ENCODE results near the gene IFNA14.
"Not testable (repeated sequence)": the region's sequence is repeated elsewhere in the genome, so short reads cannot be mapped to it uniquely, and the experiment has no call there.

Gene IFNA14

GRCh38 chr9:21244836-21245235 is 5.0 kb upstream of the IFNA14 start:
- Histone ChIP-seq H3K27me3 (ENCODE audit: insufficient read depth, low read length, poor library complexity) (peaks cover 8% of the 10 kb centered on the region), H3K27ac (ENCODE audit: low read length) (no peak overlapping the region), H3K9me3 (ENCODE audit: insufficient read depth, low read length, severe bottlenecking) (no peaks in the 10 kb centered on the region), H3K4me2 (ENCODE audit: insufficient read depth, low read length) (no peak overlapping the region), H3K36me3 (ENCODE audit: insufficient read depth, low read length) (no peaks in the 10 kb centered on the region), H3K4me1 (ENCODE audit: insufficient read depth, low read length) (no peaks in the 10 kb centered on the region), H3K79me2 (ENCODE audit: insufficient read depth, low read length) (no peaks in the 10 kb centered on the region), H2AFZ (ENCODE audit: low read depth, low read length) (no peak overlapping the region), H4K20me1 (ENCODE audit: insufficient read depth, low read length) (no peaks in the 10 kb centered on the region), H3K4me3 (ENCODE audit: low read depth in 1 of 2, low read length in 2 of 2) (no peak overlapping the region), H3K9ac (ENCODE audit: low read depth, low read length) (no peak overlapping the region)
- ATAC-seq (ENCODE audit: insufficient read depth, low read depth) (no peak), DNase-seq (no peak)
- TF ChIP-seq CTCF (IDR thresholded peaks at IDR 0.05; ENCODE audit: borderline replicate concordance, extremely low read depth, low read length, poor library complexity, severe bottlenecking) (no peak), EZH2 (IDR thresholded peaks at IDR 0.05; ENCODE audit: borderline replicate concordance, low read depth, low read length, severe bottlenecking) (no peak)

GRCh38 chr9:21236360-21236714 is 3.5 kb downstream of the IFNA14 start:
- H3K27me3 ChIP-seq (ENCODE audit: insufficient read depth, low read length, poor library complexity): peaks cover 17% of the 10 kb centered on the region
- not testable (repeated sequence) for H3K27ac ChIP-seq (ENCODE audit: low read length); H3K4me2 ChIP-seq (ENCODE audit: insufficient read depth, low read length); H2AFZ ChIP-seq (ENCODE audit: low read depth, low read length); H3K9ac ChIP-seq (ENCODE audit: low read depth, low read length); H4K20me1 ChIP-seq (ENCODE audit: insufficient read depth, low read length); DNase-seq; H3K4me1 ChIP-seq (ENCODE audit: insufficient read depth, low read length); H3K36me3 ChIP-seq (ENCODE audit: insufficient read depth, low read length); H3K4me3 ChIP-seq (ENCODE audit: low read depth in 1 of 2, low read length in 2 of 2); H3K79me2 ChIP-seq (ENCODE audit: insufficient read depth, low read length); H3K9me3 ChIP-seq (ENCODE audit: insufficient read depth, low read length, severe bottlenecking)
- 0 out of 3 replicates have a peak, but pooled peaks have one; percentile 29 for ATAC-seq (ENCODE audit: insufficient read depth, low read depth)

- peak; percentile 29 for DNase-seq
- not testable (repeated sequence) for H3K36me3 ChIP-seq (ENCODE audit: insufficient read depth, low read length); H4K20me1 ChIP-seq (ENCODE audit: insufficient read depth, low read length); H3K27ac ChIP-seq (ENCODE audit: low read length); H3K79me2 ChIP-seq (ENCODE audit: insufficient read depth, low read length); H3K4me2 ChIP-seq (ENCODE audit: insufficient read depth, low read length); H3K4me1 ChIP-seq (ENCODE audit: insufficient read depth, low read length); H3K9ac ChIP-seq (ENCODE audit: low read depth, low read length); H3K9me3 ChIP-seq (ENCODE audit: insufficient read depth, low read length, severe bottlenecking); H2AFZ ChIP-seq (ENCODE audit: low read depth, low read length); H3K4me3 ChIP-seq (ENCODE audit: low read depth in 1 of 2, low read length in 2 of 2)
- TF ChIP-seq CTCF (IDR thresholded peaks at IDR 0.05; ENCODE audit: borderline replicate concordance, extremely low read depth, low read length, poor library complexity, severe bottlenecking): peak; percentile 77
- ATAC-seq (ENCODE audit: insufficient read depth, low read depth): peak; percentile 86
- peaks cover 17% of the 10 kb centered on the region for H3K27me3 ChIP-seq (ENCODE audit: insufficient read depth, low read length, poor library complexity)
These were observed 4.1 kb downstream of the IFNA14 start for GRCh38 chr9:21235468-21236359.

GRCh38 chr9:21234153-21234687 is 5.6 kb downstream of the IFNA14 start:
- Histone ChIP-seq H3K4me2 (ENCODE audit: insufficient read depth, low read length) (no peak overlapping the region), H3K9ac (ENCODE audit: low read depth, low read length) (no peak overlapping the region), H3K27ac (ENCODE audit: low read length) (no peak overlapping the region), H4K20me1 (ENCODE audit: insufficient read depth, low read length) (no peaks in the 10 kb centered on the region), H2AFZ (ENCODE audit: low read depth, low read length) (no peak overlapping the region), H3K4me3 (ENCODE audit: low read depth in 1 of 2, low read length in 2 of 2) (no peak overlapping the region), H3K9me3 (ENCODE audit: insufficient read depth, low read length, severe bottlenecking) (no peaks in the 10 kb centered on the region), H3K79me2 (ENCODE audit: insufficient read depth, low read length) (no peaks in the 10 kb centered on the region), H3K4me1 (ENCODE audit: insufficient read depth, low read length) (no peaks in the 10 kb centered on the region), H3K36me3 (ENCODE audit: insufficient read depth, low read length) (no peaks in the 10 kb centered on the region), H3K27me3 (ENCODE audit: insufficient read depth, low read length, poor library complexity) (peaks cover 13% of the 10 kb centered on the region)
- no peak for ATAC-seq (ENCODE audit: insufficient read depth, low read depth)
- no peak for DNase-seq
- TF ChIP-seq EZH2 (IDR thresholded peaks at IDR 0.05; ENCODE audit: borderline replicate concordance, low read depth, low read length, severe bottlenecking) (no peak), CTCF (IDR thresholded peaks at IDR 0.05; ENCODE audit: borderline replicate concordance, extremely low read depth, low read length, poor library complexity, severe bottlenecking) (no peak)

Data from DND-41 (cell line).